ENCODE data around the gene ODAD4. TPM values are rescaled to one million over a fixed set of nuclear protein-coding genes. Genes with fewer than 3 reads are reported as not detected.

The ODAD4 gene
- polyA plus RNA-seq, 1 of the 3 experiments (the other 2 are of a cell fraction): 1.1 TPM

DNA sequence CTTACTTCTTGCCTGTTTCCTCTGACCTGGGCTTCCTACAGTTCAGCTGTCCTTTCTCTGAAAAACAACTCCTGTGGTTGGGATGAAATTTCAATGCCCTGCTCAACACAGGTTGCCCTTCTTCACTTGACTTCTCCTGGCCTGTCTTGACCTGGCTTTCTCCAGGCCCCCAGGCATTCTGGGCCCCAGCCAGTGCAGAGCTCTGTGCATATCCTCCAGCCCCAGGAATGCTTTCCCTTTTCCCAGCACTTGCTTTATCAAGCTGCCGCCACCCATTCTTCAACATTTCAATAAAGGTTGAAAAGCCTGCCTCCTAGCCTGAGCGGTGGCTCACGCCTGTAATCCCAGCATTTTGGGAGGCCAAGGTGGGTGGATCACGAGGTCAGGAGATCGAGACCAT, 10.8 kb downstream of the ODAD4 start:
- ChIA-PET CTCF (interaction anchor here (2.2 kb wide), 1 partner anchor 18 kb away, joined by 7 read pairs; no protein-coding TSS in a partner anchor), POLR2A (no interaction called here)
- no peak overlapping the region for H3K9ac ChIP-seq
- TF ChIP-seq EZH2phosphoT487 (IDR thresholded peaks at IDR 0.05; ENCODE audit: borderline replicate concordance, low read depth) (no peak), PBX3 (IDR thresholded peaks at IDR 0.05) (no peak), MXI1 (IDR thresholded peaks at IDR 0.05; ENCODE audit: low read depth, low read length) (no peak), JUND (IDR thresholded peaks at IDR 0.05) (no peak), FOXJ3 (CRISPR knock-in tag; IDR thresholded peaks at IDR 0.05) (no peak), SIN3A (IDR thresholded peaks at IDR 0.05; ENCODE audit: borderline replicate concordance, low read depth, low read length) (no peak), USF2 (IDR thresholded peaks at IDR 0.05; ENCODE audit: borderline replicate concordance, low read depth, low read length) (no peak), MEF2A (IDR thresholded peaks at IDR 0.05; ENCODE audit: borderline replicate concordance, low read depth) (no peak), USF1 (IDR thresholded peaks at IDR 0.05; ENCODE audit: borderline replicate concordance, low read depth) (no peak), RAD21 (IDR thresholded peaks at IDR 0.05; ENCODE audit: low read length) (no peak), EP300 (IDR thresholded peaks at IDR 0.05; ENCODE audit: borderline replicate concordance in 1 of 2, low read depth in 1 of 2, low read length in 1 of 2) (no peak), IRF3 (IDR thresholded peaks at IDR 0.05; ENCODE audit: low read depth, low read length) (no peak), ELF1 (IDR thresholded peaks at IDR 0.05) (no peak), FOSL2 (IDR thresholded peaks at IDR 0.05; ENCODE audit: borderline replicate concordance, low read depth) (no peak), RCOR1 (IDR thresholded peaks at IDR 0.05; ENCODE audit: low read length) (no peak), SMC3 (IDR thresholded peaks at IDR 0.05; ENCODE audit: low read depth, low read length) (no peak), CHD2 (IDR thresholded peaks at IDR 0.05; ENCODE audit: low read length, partially characterized antibody) (no peak), NRF1 (IDR thresholded peaks at IDR 0.05; ENCODE audit: low read depth, low read length) (no peak), YY1 (IDR thresholded peaks at IDR 0.05; ENCODE audit: low read depth) (no peak), NFIC (IDR thresholded peaks at IDR 0.05; ENCODE audit: borderline replicate concordance) (no peak)
- DNase-seq: no peak
- H3K27ac ChIP-seq (ENCODE audit: low read depth in 2 of 2, low read length in 1 of 2): no peak overlapping the region
- H3K36me3 ChIP-seq (replicated peaks in 1 of 2; ENCODE audit: control insufficient read depth in 1 of 2, insufficient read depth in 2 of 2, low read length in 1 of 2): peaks cover 7 to 10% of the 10 kb centered on the region in 2 experiments
- H3K4me3 ChIP-seq (ENCODE audit: low read depth in 2 of 2, low read length in 1 of 2): no peak overlapping the region
- H3K9me3 ChIP-seq: no peaks in the 10 kb centered on the region
- H3K27me3 ChIP-seq (ENCODE audit: insufficient read depth): no peaks in the 10 kb centered on the region
- H2AFZ ChIP-seq (ENCODE audit: low read depth): no peak overlapping the region
- H3K4me1 ChIP-seq (ENCODE audit: control insufficient read depth in 1 of 2, insufficient read depth in 2 of 2, low read depth in 1 of 2, low read length in 1 of 2): peaks cover 0 to 27% of the 10 kb centered on the region in 2 experiments; a peak in 1 of 4 replicates
- H3K4me2 ChIP-seq: no peak overlapping the region
- no peaks in the 10 kb centered on the region for H4K20me1 ChIP-seq (ENCODE audit: insufficient read depth)
- no peaks in the 10 kb centered on the region for H3K79me2 ChIP-seq (ENCODE audit: insufficient read depth)
- H3K9me2 ChIP-seq: no peaks in the 10 kb centered on the region
- no peaks in the 10 kb centered on the region for H3F3A ChIP-seq (replicated peaks; ENCODE audit: insufficient read depth)
- WGBS (ENCODE audit: low lambda C conversion rate): 88% methylated on average over 5 of the region's 5 CpGs
